ENCODE measurements around the gene WNT4. TPM values are rescaled to one million over a fixed set of nuclear protein-coding genes. Genes with fewer than 3 reads are reported as not detected.

The WNT4 gene
- total RNA-seq, 4 donors from 2014 or later: 21.3 to 42.7 (median 24.5) TPM

DNA sequence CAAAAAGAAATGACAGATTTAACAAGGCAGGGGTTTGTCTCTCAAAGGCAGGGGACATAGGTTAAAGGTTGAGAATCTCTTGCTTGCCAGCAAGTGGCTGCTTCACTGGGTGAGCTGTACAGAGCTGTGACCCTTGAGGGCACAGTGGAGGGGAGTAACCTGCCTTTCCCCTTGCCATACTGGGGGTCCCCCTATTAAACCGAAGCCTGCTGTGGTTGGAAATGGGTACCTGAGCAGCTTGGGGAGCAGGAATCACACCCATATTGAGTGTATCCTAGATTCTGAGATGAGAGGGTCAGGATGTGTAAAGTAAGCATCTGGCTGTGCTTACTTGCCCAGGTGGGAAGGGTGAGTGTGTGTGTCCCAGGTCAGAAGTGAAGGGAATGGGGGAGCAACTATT is 31.8 kb downstream of the WNT4 start:
- Histone ChIP-seq H3K9me3 (no peaks in the 10 kb centered on the region), H3K4me1 (peaks cover 12% of the 10 kb centered on the region), H3K36me3 (peaks cover 29% of the 10 kb centered on the region), H3K27ac (no peak overlapping the region), H3K4me3 (no peak overlapping the region), H3K27me3 (no peaks in the 10 kb centered on the region)
- DNase-seq (ENCODE audit: low spot score in 2 of 2): no peak
- TF ChIP-seq, protein P1, sequence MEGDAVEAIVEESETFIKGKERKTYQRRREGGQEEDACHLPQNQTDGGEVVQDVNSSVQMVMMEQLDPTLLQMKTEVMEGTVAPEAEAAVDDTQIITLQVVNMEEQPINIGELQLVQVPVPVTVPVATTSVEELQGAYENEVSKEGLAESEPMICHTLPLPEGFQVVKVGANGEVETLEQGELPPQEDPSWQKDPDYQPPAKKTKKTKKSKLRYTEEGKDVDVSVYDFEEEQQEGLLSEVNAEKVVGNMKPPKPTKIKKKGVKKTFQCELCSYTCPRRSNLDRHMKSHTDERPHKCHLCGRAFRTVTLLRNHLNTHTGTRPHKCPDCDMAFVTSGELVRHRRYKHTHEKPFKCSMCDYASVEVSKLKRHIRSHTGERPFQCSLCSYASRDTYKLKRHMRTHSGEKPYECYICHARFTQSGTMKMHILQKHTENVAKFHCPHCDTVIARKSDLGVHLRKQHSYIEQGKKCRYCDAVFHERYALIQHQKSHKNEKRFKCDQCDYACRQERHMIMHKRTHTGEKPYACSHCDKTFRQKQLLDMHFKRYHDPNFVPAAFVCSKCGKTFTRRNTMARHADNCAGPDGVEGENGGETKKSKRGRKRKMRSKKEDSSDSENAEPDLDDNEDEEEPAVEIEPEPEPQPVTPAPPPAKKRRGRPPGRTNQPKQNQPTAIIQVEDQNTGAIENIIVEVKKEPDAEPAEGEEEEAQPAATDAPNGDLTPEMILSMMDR (IDR thresholded peaks at IDR 0.05): no peak
- TF ChIP-seq POLR2A (IDR thresholded peaks at IDR 0.05): no peak
- TF ChIP-seq EP300 (IDR thresholded peaks at IDR 0.05): no peak
- no peak for TF ChIP-seq POLR2AphosphoS5 (IDR thresholded peaks at IDR 0.05)
- 100% methylated on average over 1 of the region's 1 CpG for WGBS

DNA sequence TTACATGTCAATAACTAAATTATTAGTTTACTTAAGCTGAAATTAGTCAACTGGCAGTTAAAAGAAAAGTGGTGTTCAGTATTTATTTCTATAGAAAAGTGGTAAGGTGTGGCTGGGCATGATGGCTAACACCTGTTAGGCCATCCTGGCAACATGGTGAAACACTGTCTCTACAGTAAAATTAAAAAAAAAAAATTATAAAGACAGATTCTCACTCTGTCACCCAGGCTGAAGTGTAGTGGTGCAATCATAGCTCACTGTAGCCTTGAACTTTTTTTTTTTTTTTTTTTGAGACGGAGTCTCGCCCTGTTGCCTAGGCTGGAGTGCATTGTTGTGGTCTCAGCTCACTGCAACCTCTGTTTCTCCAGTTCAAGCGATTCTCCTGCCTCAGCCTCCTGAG is 32.9 kb downstream of the WNT4 start:
- H3K9me3 ChIP-seq: no peaks in the 10 kb centered on the region
- H3K27me3 ChIP-seq: no peaks in the 10 kb centered on the region
- 97% methylated on average over 3 of the region's 3 CpGs for WGBS
- H3K4me1 ChIP-seq: peaks cover 12% of the 10 kb centered on the region
- H3K27ac ChIP-seq: no peak overlapping the region
- no peak for DNase-seq (ENCODE audit: low spot score in 2 of 2)
- no peak overlapping the region for H3K4me3 ChIP-seq
- peaks cover 29% of the 10 kb centered on the region for H3K36me3 ChIP-seq
- no peak for TF ChIP-seq POLR2AphosphoS5 (IDR thresholded peaks at IDR 0.05)
- TF ChIP-seq EP300 (IDR thresholded peaks at IDR 0.05): no peak
- TF ChIP-seq POLR2A (IDR thresholded peaks at IDR 0.05): no peak
- TF ChIP-seq, protein P1 (IDR thresholded peaks at IDR 0.05): no peak

DNA sequence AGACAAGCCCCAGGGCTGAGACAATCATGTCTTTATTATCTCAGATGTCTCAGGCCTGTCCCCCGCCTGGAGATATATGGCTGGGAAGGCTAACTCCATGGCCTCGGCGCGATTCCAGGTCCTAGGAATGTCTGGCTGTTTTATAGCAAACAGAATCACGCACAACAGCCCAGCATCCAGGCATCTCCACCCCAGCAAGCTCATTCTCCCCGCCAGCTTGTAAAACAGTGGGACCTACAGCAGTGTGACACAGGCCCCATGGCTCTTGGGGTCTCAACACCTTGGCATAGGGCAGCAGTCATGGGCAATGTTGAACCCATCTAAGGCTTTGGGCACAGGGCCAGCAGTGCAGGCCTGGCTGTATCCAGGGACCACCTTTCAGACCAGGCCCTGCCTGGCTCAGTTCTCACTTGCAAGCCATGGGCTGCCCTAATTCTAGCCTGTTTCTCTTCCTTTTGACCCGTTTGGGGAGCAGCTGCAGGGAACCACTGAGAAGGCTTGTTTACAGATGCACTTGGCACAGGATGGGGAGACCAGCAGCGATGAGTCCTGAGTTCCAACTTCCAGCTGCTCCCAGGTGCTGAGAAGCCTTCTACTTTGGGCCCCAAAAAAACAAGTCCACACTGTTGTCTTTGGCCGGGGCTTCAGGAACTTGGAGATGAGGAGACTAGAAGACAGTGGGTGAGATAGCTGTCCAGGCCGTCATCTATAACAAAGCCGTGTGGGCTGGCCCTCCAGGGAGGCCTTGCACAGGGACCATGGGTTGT is 34.4 kb downstream of the WNT4 start:
- Histone ChIP-seq H3K4me1 (peaks cover 2% of the 10 kb centered on the region), H3K27me3 (no peaks in the 10 kb centered on the region), H3K9me3 (no peaks in the 10 kb centered on the region), H3K36me3 (peaks cover 20% of the 10 kb centered on the region), H3K27ac (no peak overlapping the region), H3K4me3 (no peak overlapping the region)
- no peak for TF ChIP-seq POLR2AphosphoS5 (IDR thresholded peaks at IDR 0.05)
- TF ChIP-seq EP300 (IDR thresholded peaks at IDR 0.05): no peak
- TF ChIP-seq, protein P1 (IDR thresholded peaks at IDR 0.05): no peak
- TF ChIP-seq POLR2A (IDR thresholded peaks at IDR 0.05): no peak
- no peak for DNase-seq (ENCODE audit: low spot score in 2 of 2)
- WGBS: 52% methylated on average over 6 of the region's 11 CpGs

DNA sequence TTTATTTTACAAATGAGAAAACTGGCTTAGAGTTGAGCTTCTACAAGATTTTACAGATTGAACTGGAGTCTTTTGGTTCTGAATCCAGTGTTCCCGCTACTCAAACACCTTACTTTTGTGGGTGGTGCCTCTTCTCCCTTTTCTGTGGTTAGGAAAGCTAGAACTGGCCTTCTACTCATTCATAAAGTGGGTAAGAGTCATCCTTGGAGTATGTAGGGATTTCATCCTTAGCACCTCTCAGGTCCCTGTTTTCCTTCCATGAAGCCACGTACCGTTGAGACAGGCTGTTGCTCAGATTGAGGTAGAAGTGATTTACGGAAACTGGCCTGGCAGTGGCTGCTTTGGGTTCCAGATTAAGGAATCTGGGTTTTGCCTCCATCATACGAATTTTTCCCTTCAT is 35.8 kb downstream of the WNT4 start:
- WGBS: 86% methylated on average over 5 of the region's 5 CpGs
- DNase-seq (ENCODE audit: low spot score in 2 of 2): no peak
- Histone ChIP-seq H3K4me1 (peaks cover 2% of the 10 kb centered on the region), H3K9me3 (no peaks in the 10 kb centered on the region), H3K36me3 (peaks cover 14% of the 10 kb centered on the region), H3K27ac (no peak overlapping the region), H3K27me3 (no peaks in the 10 kb centered on the region), H3K4me3 (no peak overlapping the region)
- TF ChIP-seq, protein P1 (IDR thresholded peaks at IDR 0.05): no peak
- no peak for TF ChIP-seq POLR2A (IDR thresholded peaks at IDR 0.05)
- TF ChIP-seq EP300 (IDR thresholded peaks at IDR 0.05): no peak
- TF ChIP-seq POLR2AphosphoS5 (IDR thresholded peaks at IDR 0.05): no peak

DNA sequence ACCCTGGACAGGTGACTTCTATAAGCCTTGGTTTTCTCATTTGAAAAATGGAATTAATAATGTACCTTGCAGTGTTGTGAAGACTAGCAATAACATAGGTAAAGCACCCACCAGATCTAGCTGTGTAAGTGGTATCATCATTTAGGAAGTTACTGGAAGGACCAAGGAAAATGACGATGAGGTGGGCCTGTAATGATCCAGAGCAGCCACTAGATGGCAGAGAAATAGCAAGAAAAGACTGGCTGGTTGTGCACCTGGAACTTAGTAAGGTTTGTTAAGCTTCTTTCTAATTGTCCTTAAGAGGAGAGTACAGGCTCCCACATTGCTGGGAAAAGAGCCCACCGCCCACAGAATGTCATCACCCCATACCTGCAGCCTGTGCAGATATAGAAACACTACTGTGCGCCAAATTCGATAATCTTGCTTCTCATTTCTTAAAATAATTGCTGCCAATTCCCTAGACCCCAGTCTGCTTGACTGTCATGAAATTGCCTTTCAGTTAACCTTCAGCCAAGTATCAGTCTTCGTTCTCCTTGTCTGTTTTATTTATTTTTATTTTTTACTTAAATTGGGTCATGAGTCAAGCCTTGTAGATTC is 37.2 kb downstream of the WNT4 start:
- H3K27ac ChIP-seq: no peak overlapping the region
- no peaks in the 10 kb centered on the region for H3K27me3 ChIP-seq
- H3K4me3 ChIP-seq: no peak overlapping the region
- H3K9me3 ChIP-seq: no peaks in the 10 kb centered on the region
- TF ChIP-seq, protein P1 (IDR thresholded peaks at IDR 0.05): peak; percentile 67 to 82
- TF ChIP-seq POLR2A (IDR thresholded peaks at IDR 0.05): no peak
- WGBS: 56% methylated on average over 5 of the region's 5 CpGs
- peaks cover 5% of the 10 kb centered on the region for H3K36me3 ChIP-seq
- H3K4me1 ChIP-seq: peaks cover 2% of the 10 kb centered on the region
- no peak for DNase-seq (ENCODE audit: low spot score in 2 of 2)
